Measurements from ENCODE around the gene C15orf39.
"Not testable (repeated sequence)": the region's sequence is repeated elsewhere in the genome, so short reads cannot be mapped to it uniquely, and the experiment has no call there.

The C15orf39 gene

DNA sequence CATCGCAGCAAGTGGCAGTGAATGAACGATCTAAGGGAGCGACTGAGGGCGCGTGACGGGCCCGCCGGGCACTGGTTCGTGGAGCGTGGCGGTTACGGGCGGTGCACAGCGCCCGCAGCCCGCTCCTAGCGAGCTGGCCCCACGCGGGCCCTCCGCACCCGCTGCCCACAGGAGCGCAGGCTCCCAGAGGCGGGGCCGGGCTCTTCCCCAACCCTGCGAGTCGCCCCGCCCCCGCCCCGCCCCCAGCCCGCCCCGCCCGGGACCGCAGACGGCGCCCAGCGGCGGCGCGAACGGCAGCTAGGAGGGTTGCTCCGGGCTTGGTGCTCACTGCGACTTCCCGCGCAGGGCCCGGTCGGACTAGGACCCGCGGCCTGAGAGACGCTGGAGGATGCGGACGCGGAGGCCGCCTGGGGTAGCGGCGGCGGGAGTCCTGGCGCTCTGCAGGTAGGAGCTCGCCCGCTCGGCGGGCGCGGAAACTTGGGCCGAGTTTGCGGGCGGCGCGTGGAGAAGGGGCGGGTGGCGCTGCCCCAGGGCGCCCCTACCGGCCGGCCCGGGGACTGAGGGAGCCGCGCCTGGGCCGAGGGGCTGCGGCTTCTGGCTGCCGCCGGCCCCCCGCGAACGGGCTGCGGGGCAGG lies at the start of gene C15orf39:
TSS of gene C15orf39 (plus strand) at position 267 of the 635 bp plus-strand sequence. CDS start 4,167 bp downstream, outside the sequence.
- peak; percentile 81 for DNase-seq (ENCODE audit: low read depth, low spot score)

DNA sequence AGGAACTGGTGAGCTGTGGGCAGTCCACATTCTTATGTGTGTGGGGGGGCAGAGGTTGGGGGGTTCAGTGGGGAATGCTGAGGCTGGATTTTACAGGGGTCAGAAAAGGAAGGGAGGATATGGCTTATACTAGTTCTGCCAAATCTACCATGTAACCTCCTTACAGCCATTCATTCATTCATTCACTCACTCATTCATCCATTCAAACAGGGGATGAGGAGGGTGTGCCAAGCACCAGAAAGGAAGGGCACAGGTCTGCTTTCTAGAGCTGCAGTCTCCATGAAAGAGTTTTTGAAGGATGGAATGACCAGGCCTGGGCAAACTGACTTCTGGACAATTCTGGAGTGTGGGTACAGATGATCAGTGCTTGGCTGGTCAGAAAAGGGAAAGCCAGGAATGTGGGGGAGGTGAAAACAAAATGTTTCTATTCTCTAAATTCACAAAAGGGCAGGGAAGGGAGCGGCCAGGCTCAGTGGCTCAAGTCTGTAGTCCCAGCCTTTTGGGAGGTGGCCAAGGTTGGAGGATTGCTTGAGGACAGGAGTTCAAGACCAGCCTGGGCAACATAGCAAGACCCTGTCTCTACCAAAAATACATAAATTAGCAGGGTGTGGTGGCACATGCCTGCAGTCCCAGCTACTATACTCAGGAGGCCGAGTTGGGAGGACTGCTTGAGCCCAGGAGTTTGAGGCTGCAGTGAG lies 49.2 kb upstream of the C15orf39 start:
- no peak for DNase-seq (ENCODE audit: low read depth, low spot score)

DNA sequence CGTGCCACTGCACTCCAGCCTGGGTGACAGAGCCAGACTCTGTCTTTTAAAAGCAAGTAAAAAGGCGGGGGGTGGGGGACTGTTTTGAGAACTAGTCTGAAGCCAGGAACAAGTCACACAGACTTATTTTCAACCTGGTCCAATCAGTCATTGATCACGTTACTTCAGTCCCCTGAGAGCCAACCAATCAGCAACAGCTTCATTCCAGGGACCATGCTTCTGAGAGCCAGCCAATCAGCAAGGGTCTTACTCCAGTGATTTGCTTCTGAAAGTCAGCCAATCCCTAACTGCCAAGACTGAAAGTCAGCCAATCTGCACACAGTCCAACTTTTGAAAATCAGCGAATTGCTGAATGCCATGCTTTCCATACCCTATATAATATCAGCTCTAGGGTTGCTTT lies 48.6 kb upstream of the C15orf39 start:
- DNase-seq (ENCODE audit: low read depth, low spot score): peak; percentile 46

DNA sequence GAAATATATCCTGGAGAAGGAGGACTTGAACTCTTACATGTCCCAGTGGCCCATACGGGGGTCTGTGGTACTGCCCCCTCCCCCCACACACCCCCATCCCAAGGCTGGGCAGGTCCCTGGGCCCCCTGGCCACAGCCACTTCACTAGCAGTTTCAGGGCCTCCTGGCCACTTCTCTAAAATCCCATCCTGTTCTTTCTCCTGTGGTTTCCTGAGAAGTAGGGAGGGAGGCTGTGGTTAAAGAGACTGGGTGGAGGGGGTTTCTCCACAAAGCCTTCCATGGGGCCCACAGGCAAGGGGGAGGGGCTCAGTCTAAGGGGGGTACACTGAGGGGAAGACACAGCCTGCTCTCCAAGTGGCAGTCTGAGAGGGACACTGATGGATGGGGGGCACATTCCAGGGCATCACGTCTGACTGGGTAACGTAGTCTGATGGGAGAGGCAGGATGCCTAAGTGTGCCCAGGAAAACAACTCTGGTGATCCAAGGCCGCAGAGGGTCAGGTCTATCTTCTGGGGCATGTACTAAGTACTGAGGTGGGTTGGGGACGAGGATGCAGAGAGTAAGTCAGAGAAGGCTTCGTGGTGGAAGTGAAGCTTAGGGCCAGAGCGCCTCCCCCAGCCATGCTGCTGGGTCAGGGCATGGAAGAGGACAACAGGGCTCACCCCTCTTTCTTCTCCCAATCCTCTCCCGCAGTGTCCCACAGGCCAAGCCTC lies 48.0 kb upstream of the C15orf39 start:
- DNase-seq (ENCODE audit: low read depth, low spot score): no peak

DNA sequence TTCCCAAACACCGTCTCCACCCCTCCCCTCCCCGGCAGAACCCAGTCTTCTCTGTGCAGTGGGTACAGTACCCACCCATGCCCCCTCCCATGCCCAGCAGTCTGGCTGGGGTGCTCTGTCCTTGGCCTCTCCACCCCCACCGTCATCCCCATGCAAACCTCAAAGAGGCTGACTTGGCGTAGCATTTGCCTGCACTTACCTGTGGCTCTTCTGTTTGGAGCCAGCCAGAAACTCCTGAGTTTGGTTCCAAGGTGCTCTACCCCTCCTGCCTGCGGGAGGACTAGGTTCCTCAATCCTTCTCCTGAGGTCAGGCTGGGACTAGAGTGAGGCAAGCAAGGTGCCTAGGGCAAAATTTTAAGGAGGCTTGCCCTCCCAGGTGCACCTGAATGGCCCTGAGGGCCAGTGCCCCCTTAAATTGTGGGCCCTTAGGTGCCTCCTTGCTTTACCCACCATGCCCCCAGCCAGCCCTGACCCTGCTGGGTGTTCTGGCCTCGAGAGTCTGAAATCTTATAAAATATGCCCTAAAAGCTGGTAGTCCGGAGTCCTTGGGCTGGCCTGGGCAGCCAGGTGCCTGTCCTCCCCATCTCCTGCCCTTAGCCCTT lies 47.1 kb upstream of the C15orf39 start:
- DNase-seq (ENCODE audit: low read depth, low spot score): no peak

DNA sequence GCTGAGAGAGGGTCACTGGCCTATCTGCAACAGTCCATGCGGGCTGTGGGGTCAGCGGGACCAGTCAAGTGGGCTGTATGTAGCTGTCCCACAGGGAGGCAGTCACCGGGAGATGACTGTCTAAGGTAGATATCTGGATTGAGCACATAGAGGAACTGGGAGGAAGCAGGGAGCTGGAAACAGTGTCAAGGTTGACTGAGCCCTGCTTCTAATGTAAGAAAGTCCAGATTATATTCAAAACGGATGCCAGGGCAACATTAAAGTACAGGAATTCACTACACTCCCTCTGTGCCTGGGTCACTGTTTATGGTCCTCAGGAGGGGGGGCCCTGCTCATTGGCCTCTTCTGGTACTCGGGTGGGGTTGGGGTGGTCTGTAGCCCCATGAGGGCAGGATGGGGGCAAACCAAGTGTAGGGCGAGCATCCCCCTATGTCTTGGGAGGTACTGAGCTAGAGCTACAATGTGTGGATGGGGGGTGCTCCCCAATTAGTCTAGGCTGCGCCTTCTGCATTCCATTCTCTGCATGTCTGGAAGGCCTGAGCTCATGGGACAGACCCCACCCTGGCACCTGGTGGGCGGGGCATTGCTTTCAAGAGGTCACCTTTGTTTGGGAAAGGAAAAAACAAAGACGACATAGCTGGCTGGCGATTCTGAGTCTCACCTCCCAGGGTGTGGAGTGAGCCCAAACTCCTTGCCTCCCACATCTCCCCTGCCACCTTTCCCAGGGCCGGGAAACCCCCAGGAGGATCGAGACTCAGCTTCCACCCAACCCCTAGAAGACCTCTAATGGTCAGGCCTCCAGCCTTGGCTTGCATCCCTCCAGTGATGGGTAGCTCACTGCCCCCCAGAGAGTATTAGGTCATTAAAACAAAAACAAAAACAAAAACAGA lies 45.1 kb upstream of the C15orf39 start:
- no peak for DNase-seq (ENCODE audit: low read depth, low spot score)

DNA sequence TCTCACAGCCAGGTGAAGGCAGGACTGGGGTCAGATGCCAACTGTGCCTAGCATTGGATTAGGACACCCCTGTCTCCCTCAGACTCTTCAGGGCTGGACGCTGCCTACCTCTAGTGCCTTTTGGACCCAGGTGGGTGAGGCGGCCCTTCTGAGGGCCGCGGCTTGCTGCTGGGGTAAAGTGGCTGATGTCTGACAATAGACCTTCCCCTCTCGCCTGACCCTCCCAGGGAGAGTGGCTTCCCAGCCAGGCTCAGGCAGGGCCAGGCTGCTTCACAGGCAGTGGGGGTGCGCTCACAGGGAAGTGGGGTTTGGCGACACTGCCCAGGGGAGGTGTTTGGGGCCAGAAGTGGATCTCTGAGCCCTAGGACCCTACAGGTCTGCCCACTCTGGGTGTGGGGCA lies 43.3 kb upstream of the C15orf39 start:
- DNase-seq (ENCODE audit: low read depth, low spot score): no peak

DNA sequence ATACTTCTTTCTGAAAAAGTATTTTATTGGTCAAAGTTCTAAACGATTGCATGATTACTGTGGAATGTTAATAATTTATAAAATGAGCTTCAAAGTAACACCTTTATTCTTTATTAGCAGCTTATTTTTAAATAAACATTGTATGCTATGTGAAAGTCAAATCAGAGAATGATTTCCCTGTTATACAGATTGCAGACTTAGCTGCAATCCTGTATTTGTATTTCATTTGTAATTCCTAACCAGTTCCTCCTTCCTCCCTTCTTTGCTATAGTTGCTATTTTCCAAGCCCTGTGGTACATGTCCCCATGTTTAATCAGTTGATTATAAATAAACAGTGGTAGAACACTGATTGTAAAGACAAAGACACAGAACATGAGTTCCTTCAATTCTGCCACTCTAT lies 42.4 kb upstream of the C15orf39 start:
- DNase-seq (ENCODE audit: low read depth, low spot score): no peak

DNA sequence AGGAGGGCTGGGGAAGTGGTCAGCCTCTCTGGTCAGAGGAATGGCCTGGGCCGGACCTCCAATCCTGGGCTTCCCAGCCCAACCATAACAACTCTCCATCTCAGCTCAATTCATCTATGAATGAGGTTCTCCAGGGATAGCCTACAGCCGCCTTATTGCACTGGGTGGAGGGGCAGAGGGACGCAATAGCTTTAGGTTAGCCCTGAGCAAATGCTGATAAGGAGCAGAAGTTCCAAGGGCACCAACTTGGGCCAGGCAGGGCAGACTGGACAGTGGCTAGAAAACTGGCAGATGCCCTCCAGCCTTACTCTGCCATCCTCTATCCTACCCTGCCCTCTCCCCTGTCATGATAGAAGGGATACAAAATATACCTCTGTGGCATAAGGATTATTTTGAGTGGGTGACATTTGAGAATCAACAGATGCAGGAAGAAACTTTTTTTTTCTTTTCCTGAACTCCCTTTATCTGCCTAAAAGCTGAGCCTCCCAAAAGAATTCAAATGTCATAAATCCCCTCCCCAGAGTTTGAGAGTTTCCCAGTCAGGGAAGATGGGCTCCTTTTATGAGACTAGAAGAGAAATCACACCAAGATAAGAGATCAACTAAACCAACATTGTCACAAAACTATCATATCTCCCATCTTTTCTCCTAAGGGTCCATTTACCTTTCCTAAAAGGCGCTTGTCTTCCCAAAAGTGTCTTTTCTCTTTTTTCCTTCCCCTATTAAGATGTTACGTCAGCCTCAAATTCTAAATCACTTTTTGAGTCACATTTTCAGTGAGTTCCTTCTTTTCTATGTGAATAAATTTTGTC lies 40.4 kb upstream of the C15orf39 start:
- no peak for DNase-seq (ENCODE audit: low read depth, low spot score)

DNA sequence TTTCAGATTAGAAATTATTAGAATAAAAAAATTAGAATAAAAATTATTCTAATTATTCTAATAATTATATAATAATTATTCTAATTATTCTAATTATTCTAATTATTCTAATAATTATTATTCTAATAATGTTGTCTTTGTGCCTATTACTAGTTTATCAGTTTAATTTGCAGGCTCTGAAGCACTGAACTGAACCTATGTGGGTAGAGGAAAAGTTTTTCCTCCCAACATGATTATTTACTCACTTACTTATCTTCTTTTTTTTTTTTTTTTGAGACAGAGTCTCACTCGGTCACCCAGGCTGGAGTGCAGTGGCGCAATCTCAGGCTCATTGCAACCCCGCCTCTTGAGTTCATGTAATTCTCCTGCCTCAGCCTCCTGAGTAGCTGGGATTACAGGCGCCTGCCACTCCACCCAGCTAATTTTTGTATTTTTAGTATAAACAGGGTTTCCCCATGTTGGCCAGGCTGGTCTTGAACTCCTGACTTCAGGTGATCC lies 39.7 kb upstream of the C15orf39 start:
- DNase-seq (ENCODE audit: low read depth, low spot score): no peak

DNA sequence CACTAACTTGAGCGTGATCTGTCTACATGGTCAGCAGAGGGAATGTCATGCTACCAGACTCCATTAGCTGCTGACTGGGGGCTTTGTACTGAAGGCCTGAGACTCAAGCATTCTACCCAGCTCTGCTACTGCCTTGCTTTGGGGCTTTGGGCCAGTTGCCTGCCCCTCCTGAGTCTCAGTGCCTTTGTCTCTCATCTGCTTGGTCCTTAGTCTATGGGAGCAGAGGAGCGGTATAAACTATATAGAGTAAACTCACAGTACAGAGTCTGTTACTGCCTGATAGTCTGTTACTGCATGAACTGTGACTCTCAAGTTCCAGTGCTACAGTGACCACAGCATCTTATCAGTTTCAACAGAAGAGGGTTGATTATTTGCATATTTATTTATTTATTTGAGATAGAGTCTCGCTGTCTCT lies 38.5 kb upstream of the C15orf39 start:
- no peak for DNase-seq (ENCODE audit: low read depth, low spot score)

DNA sequence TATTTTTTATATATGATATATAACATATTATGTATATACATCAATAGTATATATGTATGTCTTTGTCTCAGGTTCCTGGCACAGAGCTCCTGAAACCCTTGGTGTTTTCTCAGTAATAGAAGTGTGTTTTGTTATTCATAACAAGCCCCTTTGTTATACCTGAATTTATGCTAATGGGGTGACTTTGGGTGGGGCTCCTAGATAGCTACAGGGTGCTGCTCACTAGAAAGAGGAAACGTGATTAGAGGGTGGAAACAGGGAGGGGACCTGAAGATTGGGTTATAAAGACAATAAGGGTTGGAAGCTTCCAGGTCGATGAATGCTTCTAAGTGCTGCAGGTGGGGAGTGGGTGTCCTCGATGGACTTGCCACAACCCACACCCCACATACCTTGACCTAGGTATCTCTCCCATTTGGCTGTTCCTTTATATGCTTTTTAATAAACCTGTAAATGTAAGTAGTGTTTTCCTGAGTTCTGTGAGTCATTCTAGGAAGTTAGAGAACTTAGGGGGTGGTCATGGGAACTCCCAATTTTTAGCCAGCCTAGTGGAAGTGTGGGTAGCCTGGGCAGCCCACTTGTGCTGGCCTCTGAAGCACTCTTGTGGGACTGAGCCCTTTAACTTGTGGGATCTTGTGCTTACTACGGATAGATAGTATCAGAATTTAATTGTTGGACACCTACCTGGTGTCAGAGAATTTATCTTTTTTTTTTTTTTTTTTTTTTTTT lies 36.9 kb upstream of the C15orf39 start:
- DNase-seq (ENCODE audit: low read depth, low spot score): no peak

DNA sequence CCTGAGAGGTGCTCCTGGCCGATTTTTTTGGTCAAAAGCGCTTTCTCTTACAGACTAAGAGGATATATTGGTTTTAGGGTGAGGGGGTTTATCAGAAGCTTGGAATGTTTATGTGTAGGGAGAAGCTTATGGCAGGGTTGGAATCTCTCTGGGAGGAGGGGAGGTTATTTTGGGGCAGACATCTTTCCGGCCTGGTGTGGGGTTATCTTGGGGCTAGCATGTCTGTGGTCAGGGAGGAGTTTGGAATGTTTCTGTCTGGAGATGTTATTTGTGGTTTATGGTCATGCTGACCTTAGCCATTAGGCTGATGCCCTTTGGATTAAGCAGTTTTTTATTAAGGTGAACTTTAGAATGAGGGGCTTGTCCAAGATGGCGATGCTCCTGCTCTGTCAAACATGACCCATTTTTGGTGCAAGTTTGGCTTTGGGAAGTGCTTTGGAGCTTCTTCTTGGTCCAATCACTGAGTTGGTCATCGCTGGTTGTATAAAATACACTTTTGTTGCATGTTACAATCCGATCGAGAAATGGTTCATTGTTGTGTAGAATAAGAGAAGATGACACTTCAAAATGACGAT lies 35.1 kb upstream of the C15orf39 start:
- DNase-seq (ENCODE audit: low read depth, low spot score): not testable (repeated sequence)

DNA sequence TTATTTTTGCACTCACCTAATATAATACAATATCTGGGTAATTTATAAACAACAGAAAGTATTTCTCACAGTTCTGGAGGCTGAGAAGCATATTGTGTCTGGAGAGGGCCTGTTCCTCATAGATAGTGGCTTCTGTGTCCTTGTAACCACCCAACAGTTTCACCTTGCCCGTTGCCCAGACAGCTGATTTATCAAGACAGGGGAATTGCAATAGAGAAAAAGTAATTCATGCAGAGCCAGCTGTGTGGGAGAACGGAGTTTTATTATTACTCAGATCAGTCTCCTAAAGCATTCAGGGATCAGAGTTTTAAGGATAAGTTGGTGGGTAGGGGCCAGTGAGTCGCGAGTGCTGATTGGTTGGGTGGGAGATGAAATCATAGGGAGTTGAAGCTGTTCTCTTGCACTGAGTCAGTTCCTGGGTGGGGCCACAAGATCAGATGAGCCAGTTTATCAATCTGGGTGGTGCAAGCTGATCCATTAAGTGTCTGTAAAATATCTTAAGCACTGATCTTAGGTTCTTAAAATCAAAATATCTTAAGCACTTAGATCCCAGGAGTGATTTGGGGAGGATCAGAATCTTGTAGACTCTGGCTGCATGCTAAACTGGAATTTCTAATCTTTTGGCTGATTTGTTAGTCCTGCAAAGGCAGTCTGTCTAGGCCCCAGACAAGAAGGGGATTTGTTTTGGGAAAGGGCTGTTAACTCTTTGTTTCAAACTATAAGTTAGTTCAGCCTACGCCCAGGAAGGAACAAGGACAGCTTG lies 33.9 kb upstream of the C15orf39 start:
- no peak for DNase-seq (ENCODE audit: low read depth, low spot score)

DNA sequence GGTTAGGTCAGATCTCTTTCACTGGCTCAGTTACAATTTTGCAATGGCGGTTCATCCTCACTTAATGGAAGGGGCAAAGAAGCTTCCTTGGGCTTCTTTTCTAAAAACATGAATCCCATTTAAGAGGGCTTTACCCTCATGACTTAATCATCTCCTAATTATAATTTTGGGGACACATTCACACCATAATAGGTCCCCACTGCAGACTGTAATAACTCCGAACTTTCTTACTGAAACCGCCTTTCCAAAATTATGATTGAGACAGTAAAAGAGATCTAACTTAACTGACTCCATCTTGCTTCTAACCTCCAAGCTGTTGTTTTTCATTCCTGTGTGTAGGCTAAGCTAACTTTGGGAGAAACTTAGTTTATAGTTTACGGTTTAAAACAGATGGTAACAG lies 33.3 kb upstream of the C15orf39 start:
- DNase-seq (ENCODE audit: low read depth, low spot score): no peak

DNA sequence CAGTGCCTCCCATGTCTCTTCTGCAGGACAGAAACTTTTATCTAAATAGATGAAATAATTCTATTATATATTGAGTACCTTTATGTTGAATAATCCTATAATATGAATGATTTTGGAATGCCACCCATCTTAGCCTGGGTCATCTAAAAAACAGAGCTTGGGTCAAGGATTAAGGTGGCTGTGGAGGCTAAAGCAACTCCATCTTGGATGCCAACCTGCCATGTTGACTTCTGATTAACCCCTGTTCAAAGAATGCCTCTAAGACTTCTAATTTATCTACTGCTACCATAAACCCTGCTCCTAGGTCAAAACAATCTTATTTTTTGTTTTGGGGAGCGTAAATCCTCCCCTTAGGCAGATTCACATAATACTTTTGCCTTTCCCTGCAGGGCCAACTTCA lies 31.5 kb upstream of the C15orf39 start:
- DNase-seq (ENCODE audit: low read depth, low spot score): no peak

DNA sequence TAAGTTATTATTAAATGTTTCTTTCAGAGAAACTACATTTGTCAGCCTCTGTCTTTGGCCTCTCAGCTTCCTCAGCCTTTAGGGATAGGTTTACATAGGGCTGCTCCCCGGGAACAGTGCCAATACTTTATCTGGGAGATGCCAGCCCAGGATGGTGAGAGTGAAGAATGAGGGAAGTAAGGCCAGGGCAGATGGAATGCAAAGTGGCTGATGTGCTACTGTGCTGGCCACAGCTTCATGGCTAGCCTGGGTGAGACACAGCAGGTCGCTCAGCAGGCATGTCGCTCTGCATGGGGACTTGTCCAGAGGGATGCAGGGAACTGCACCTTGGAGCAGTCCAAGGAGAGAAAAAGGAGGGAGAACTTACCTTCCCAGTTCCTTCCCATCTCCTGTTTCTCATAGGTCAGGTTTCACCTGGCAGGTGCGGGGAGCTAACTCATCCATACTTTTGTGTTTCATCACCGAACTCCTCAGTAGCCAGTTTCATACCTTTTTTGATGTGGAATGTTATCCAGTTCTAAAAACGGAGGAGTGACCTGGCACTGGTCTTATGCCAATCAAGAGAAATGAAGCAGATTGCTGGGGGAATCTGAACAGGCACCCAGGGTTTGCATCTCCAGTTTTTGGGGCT lies 30.9 kb upstream of the C15orf39 start:
- DNase-seq (ENCODE audit: low read depth, low spot score): peak; percentile 28

DNA sequence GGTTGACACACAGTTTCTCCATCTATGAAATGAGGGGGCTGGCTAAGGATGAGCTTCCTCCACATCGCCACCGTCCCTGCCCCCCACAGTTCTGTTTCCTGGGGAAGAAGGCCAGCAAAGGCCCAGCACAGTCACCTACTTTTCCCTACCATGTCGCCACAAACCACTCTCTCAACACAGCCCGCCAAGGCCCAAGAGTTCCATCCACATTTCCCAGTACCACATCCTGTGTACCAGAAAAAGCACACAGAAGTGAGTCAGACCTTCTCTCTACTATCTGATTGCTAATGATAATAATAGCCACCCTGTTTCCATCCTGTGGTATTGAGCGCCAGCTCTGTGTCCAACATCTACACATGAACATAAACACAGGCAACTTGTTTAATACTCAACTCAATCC lies 30.3 kb upstream of the C15orf39 start:
- peak; percentile 74 for DNase-seq (ENCODE audit: low read depth, low spot score)
